PC-9 (cell line): ENCODE results near the gene NDUFB11.

Experiments
- CTCF ChIP-seq: fragments of 200-600 bp; sonication (generic); conservative IDR thresholded peaks from 2 replicates; pipeline ENCODE4 v1.6.1; 2017; ENCODE audit warnings: mixed run types, antibody characterized with exemption, mild to moderate bottlenecking, moderate library complexity
- EZH2 ChIP-seq: fragments of 200-600 bp; sonication (generic); IDR thresholded peaks from 2 replicates; pipeline ENCODE4 v1.8.0; 2017; ENCODE audit warnings: antibody characterized with exemption, low read depth

- TF ChIP-seq CTCF: no peak
- no peak for TF ChIP-seq EZH2
Observed at GRCh38 chrX:47143894-47144625, 442 bp downstream of the NDUFB11 start.
